GM19328 (cell line): ENCODE results near the gene C1QC.

Experiments
- ATAC-seq: cut with Tn5 transposase; IDR thresholded peaks from one replicate; pipeline ENCODE4 v1.9.1; 2021; ENCODE audit warnings: mild to moderate bottlenecking, moderate library complexity; ENCODE audit not compliant: unreplicated experiment

Gene C1QC

DNA sequence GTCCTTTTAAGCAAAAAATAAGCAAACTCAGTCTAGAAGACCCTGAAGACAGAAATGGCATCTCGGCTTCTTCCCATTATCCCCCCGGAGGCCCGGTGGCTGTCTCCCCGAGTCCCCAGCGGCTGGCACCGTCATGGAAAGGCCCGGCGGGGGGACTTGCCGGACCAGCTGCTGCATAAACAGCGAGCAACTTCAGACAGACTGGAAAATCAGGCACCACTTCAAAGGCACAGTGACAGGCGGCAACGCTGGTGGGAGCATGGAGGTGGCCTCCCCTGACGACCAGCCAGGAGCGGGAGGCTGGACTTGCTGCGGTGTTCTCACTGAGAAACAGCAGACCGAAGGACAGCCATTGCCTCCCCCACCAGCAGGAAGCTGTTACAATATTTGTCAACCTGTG is 25.4 kb upstream of the C1QC start:
- ATAC-seq = no peak

- no peak for ATAC-seq
Observed at GRCh38 chr1:22619252-22619651, 24.2 kb upstream of the C1QC start.

DNA sequence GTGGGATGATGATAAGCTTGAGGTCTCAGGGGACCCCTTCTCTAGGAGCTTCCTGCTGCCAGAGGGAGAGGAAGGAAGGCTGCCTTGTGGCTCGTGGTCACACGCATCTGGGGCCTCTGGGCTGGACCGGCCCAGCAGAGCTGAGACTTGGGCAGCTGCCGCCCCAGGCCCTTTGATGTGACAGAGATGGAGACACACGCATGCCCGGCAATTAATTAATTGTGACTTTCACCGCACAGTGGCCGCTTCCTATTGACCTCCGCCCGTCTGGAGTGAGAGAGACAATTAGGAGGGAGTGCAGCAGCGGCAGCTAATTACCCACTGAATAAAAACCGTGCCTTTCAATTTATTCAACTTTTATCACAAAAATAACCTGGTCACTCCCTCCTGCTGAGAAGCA is 23.6 kb upstream of the C1QC start:
- ATAC-seq = no peak

GRCh38 chr1:22621761-22622160 is 21.7 kb upstream of the C1QC start:
- no peak for ATAC-seq

GRCh38 chr1:22625262-22625925 is 18.0 kb upstream of the C1QC start:
- ATAC-seq = no peak

DNA sequence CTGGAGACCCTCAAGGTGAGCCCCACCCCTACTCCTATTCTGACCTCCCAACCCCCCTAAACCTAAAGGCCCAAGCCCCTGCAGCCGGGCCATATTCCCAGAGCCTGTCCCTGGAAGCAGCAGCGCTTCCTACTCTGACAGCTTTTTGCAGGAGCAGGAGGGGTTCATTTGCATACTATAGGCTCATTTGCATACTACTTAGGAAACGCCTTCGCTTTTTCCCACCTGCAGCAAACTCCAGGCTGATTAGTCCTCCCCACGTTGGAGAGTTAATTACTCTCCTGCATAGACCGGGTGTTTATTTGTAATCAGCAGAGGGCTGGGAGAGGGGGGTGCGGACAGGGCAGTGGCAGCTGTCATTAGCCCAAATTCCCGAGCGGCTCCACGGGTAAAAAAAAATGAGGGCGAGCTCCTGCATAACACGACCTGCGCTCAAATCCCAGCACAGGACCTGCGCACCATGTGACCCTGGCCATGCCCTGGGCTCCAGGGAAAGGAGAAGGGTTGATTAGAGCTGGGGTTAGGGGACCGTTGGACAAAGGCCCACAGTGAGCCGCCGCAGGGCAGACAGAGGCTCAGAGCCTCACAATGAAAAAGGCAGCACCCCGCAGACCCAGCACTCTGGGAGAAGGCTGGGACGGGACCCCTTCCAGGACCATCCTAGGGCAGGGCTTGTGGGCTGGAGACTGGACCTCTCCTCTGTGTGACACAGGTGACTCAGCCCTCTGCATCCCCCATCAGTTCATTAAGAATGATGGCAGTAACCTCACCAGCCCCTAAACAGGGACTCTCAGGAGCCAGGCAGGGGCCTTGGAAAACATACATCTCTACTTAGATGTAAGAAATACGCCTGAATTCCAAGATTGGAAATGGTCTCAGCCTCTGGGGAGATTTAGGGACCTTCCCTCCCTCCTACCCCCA is 16.9 kb upstream of the C1QC start:
- no peak for ATAC-seq

DNA sequence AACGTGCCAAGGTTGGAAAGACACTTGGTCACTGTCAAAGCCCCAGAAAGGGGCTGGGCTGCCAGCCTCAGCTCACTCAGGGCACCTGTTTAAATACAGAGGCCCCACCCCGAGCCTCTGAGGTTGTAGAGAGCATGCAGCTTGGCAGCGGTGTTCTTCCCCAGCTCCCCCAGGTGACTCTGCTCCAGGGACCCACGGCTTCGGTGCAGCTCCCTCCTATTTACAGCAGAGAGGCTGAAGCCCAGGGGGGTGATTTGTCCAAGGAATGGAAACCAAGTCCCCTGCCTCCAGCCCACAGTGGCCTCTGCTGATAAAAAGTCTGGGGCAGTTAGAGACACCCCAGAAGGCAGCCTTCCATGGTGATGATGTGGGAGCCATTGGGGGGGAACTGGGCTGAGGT is 16.1 kb upstream of the C1QC start:
- no peak for ATAC-seq

DNA sequence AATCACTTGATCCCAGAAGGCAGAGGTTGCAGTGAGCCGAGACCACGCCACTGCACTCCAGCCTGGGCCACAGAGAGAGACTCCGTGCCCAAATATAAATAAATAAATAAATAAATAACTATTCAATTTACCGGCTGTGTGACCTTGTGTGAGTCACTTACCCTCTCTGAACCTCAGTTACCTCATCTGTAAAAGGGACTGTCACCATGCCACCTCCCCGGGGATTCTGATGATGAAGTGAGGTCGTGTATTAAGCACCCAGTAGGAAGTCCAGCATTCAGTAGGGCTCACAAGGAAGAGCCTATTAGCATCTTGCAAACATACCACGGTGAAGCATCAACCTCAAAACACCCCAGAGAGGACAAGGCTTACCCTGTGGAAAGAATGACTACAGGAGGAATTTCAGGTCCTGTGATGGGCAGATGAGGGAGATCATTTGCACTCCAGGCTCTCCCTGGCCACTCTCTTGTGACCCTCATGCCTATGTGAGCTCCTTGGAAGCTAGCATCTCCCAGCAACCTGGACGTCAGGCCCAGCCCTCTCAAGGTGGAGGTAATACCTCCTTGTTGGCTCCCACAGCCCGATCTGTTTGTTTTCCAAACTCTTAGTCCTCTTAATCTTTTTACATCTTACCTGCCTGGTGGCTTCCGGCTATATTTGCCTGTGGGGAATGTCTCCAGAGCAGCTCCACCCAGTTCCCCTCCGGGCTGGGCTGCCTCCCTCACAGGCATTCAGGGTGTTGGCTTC is 14.6 kb upstream of the C1QC start:
- no peak for ATAC-seq

DNA sequence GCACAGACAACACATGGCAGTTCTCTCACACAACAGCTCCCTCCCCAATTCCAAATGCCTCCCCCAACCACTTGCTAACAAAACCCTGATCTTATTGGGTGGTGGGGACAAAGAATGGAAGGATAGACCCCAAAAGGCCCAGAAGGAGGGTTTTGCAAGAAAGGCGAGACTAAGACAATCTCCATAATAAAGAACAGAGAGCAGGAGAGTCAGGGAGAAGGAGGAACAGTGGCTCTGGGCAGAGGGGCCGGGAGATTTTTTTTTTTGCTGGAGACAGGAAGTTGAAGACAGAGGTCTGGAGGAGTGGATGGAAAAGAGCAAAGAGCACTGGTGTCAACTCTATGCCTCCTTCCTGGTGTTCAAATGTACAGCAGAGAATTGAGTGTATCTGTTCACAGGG is 13.5 kb upstream of the C1QC start:
- ATAC-seq = no peak

DNA sequence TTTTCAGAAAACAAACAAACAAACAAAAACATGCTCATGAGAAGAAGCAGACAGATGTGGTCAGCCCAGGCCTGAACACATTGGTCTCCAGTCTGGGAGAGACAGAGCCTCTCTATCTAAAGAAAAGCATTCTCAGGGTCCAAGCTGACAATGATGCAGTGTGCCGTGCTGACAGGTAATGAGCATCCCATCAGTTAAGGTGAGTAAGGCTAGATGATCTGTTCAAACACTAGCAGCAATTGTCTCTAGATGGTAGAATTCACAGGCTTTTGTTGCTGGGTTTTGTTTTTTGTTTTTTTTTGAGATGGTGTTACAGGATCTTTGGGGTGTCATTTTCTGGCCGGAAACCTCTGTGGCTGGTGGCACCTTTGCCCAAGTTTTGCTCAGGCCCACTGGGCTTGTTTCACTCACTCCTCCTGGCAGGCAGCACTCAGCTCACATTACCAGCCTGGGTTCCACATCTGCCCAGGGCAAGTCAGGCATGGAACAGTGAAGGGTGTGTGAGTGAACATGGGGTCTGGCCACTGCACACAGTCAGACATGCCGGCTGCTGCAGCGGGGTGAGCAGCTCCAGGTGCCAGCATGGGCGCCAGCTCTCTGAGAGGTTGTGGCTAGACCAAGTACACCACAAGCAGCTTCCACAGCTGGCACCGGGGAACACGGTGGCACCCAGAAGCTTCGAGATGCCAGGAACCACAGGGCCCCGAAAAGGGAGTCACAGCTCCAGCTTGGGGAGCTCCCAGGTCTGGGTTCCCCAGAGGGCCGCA is 9.6 kb upstream of the C1QC start:
- ATAC-seq = no peak

DNA sequence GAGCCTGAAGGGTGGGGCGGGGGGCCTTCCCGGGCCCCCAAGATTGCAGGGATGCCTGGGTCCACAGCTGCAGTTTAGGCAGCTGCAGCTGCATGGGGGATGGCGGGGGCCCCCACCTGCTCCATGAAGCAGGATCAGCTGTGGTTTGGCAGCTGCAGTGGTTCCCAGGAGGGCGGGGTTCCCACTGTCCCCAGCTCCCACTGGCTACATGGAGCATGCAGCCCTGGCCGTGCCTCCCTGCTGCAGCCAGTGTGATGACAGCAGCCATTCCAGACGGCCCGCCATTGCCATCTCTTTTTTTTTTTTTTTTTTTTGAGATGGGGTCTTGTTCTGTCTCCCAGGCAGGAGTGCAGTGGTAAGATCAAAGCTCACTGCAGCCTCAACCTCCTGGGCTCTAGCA is 8.0 kb upstream of the C1QC start:
- no peak for ATAC-seq

DNA sequence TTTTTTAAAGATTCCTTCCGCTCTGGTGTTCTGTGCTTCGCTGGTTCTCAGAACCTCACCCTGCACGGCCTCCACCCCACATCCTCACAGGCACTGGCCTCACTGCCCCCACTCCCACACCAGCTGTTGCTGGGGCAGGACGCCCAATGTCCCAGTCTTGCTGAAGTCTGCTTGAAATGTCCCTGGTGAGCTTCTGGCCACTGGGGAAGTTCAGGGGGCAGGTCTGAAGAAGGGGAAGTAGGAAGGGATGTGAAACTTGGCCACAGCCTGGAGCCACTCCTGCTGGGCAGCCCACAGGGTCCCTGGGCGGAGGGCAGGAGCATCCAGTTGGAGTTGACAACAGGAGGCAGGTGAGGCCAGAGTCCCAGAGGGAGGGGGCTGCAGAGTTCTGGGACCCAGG is 7.1 kb upstream of the C1QC start, which contains the start of gene C1QA:
C1QA (plus strand) TSS at position 276 of the 400 bp plus-strand sequence. CDS start 989 bp downstream, outside the sequence.
- ATAC-seq = no peak

DNA sequence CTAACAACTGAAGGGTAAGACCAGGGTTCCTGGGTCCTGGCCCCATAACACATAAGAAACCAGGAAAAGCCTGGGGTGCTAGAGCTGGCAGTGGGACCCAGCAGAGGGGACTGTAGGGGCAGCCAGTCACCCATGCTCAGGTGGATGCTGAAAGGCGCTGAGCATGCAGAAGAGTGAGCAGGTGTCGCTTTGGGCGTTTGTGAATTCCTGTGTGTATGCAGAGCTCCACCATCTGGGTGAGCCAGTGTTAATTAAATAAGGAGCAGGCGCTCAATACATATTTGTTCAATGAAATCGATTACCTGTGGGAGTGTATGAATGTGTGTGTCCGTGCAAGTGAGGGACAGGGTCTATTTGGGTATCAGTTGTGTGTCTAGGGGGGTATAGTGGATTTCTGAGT is 6.5 kb upstream of the C1QC start:
- ATAC-seq = no peak

DNA sequence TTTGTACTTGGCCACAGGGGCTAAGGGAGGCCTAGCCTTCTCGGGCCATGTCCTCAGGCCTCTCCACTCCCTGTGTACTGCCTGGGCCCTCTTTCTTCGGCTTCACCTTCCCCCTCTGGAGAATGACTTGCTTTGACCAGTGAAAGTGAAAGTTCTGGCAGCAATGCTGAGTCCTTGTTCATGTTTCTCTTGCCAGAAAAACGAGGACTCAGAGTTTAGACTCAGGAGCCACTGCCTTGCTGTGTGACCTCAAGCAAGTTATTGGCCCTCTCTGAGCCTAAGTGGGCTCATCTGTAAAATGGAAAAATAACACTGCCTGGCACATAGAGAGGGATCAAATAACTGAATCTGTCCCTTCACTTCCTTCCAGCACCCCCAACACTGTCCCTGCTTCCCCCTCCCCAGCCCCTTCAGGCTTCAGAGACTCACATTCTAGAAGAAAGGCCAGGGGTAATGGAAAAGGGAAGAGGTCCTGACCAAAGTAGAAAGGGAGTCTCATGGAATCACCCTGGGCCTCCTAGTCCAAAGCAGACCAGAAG is 5.5 kb upstream of the C1QC start:
- ATAC-seq = no peak

DNA sequence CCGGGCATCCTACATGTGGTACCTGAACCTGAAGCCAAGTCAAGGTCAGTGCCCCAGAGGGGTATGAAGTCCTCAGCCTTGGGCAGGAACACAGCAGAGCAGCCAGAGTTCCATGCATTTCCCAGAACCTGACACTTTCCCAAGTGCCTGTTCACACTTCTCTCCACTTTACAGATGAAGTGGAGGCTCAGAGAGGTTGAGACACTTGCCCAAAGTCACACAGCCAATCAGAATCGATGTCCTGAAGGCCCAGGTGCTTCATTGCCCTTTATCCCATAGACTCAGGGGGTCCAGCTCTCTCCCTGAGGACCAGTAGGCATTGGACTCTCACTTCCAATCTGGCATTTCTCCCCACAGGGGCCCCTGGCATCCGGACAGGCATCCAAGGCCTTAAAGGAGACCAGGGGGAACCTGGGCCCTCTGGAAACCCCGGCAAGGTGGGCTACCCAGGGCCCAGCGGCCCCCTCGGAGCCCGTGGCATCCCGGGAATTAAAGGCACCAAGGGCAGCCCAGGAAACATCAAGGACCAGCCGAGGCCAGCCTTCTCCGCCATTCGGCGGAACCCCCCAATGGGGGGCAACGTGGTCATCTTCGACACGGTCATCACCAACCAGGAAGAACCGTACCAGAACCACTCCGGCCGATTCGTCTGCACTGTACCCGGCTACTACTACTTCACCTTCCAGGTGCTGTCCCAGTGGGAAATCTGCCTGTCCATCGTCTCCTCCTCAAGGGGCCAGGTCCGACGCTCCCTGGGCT is 4.8 kb upstream of the C1QC start:
- no peak for ATAC-seq

GRCh38 chr1:22639286-22639685 is 4.1 kb upstream of the C1QC start:
- ATAC-seq = no peak

DNA sequence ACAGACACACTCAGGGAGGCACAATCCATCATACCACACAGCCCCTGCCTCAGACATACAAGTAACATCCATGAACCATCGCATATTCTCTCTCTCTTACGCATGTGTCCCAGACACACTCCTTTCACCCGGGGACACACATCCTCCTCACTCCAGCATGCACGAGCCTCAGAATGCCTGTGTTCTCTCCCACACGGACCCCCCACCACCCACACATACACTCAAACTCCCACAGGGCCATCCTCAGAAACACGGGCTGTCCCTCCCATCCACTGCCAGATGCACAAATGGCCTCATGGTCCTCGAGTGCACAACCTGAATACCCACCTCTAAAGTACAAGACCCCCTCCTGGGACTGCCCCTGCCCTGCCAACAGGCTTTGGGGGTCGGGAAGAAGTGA is 2.2 kb upstream of the C1QC start:
- no peak for ATAC-seq

DNA sequence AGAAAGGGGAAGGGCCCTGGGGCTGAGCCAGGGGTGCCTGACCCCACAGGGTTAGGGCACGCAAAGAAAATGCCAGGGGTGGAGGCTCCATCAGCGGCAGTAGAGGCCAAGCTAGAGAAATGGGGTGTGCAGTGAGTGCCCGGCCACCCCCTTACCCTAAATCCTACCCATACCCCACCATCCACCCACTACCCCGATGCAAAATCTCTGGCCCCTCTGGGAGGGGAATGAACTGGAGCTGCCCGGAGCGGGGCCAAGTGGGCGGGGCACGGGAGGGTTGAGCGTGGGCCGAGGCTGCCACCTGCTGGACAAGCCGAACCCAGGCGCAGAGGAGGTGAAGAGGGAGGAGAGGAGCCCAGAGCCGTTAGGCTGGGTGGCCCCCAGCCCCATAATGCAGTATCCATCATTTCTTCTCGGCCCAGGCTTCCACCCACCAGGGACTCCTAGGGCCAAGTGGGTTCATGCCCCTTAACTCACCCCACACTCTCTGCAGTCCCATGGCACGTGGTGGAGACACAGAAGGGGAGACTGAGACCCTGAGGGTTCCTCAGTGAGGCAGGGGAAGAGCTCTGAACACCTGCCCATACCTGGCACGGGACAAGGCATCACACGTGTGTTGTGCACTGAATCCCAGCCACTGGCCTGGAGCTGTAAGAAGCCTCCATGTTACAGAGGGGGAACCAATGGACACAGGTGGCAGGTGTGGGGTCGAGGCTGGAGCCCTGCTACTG is 1.4 kb upstream of the C1QC start:
- ATAC-seq = no peak

GRCh38 chr1:22643928-22644327 is 495 bp downstream of the C1QC start:
- no peak for ATAC-seq
